ENCODE results near the gene FIBP. TPM values are rescaled to one million over a fixed set of nuclear protein-coding genes. Genes with fewer than 3 reads are reported as not detected.
A peak's percentile ranks its signal among the peaks of the same experiment; 100 is the strongest.

Gene FIBP
- total RNA-seq, 2 experiments from 2014 or later: 78.8 to 79.9 TPM

- Mint-ChIP-seq H3K36me3 (ENCODE audit: low read depth) (peaks cover 22% of the 10 kb centered on the region), H3K27ac (peak overlapping the region; percentile 84), H3K4me1 (ENCODE audit: low read depth) (peaks cover 32% of the 10 kb centered on the region), H3K27me3 (no peaks in the 10 kb centered on the region), H3K4me3 (peak overlapping the region; percentile 92), H3K9me3 (no peaks in the 10 kb centered on the region)
- POLR2A ChIA-PET: interaction anchor here (0.6 to 2.6 kb wide), 8 partner anchors 9 to 1416 kb away, joined by 3 to 16 read pairs (median 4); partner anchors contain the start of genes CCDC85B, FIBP and FOSL1
- intact Hi-C loops (cut with micrococcal nuclease): loop anchor here (1.0 kb wide), 1 partner anchor 42 kb away; the partner anchor contains the start of gene SART1
- ATAC-seq (peak; percentile 46), DNase-seq (peak; percentile 81)
- TF ChIP-seq, protein P1, sequence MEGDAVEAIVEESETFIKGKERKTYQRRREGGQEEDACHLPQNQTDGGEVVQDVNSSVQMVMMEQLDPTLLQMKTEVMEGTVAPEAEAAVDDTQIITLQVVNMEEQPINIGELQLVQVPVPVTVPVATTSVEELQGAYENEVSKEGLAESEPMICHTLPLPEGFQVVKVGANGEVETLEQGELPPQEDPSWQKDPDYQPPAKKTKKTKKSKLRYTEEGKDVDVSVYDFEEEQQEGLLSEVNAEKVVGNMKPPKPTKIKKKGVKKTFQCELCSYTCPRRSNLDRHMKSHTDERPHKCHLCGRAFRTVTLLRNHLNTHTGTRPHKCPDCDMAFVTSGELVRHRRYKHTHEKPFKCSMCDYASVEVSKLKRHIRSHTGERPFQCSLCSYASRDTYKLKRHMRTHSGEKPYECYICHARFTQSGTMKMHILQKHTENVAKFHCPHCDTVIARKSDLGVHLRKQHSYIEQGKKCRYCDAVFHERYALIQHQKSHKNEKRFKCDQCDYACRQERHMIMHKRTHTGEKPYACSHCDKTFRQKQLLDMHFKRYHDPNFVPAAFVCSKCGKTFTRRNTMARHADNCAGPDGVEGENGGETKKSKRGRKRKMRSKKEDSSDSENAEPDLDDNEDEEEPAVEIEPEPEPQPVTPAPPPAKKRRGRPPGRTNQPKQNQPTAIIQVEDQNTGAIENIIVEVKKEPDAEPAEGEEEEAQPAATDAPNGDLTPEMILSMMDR (IDR thresholded peaks at IDR 0.05): no peak
- CTCF ChIA-PET: interaction anchor here (1.8 kb wide), 1 partner anchor 35 kb away, joined by 8 read pairs; no protein-coding TSS in a partner anchor
These were observed 31.5 kb upstream of the FIBP start for GRCh38 chr11:65919573-65920371.

DNA sequence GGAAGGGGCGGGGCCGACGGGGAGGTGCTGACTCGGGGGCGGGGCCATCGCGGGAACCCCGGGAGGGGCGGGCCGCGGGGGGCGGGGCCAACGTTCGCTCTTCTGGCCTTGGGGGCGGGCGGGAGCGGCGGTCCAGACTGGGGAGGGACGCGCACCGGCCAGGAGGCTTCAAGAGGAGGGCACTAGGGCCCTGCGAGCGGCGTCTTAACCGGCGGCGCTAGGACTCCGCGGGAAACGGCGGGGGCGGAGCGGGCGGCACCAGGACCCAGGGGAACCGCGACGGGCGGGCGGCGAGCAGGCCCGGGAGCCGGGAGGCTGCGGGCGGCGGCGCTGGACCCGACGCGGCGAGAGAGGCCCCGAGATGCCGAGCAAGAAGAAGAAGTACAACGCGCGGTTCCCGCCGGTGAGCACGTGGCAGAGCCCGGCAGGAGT, 30.9 kb upstream of the FIBP start, which contains the start of gene DRAP1:
Gene DRAP1, plus strand, starts transcription at position 286 of the 432 bp plus-strand sequence. Its CDS starts 76 bp downstream, at position 362.
- Mint-ChIP-seq H3K27ac (peak within 1 kb of the TSS; percentile 87), H3K4me1 (ENCODE audit: low read depth) (peaks cover 32% of the 10 kb centered on the region), H3K4me3 (peak within 1 kb of the TSS; percentile 92), H3K36me3 (ENCODE audit: low read depth) (peaks cover 22% of the 10 kb centered on the region), H3K27me3 (no peaks in the 10 kb centered on the region), H3K9me3 (no peaks in the 10 kb centered on the region)
- DNase-seq (peak; percentile 99), ATAC-seq (peak; percentile 92)
- ChIA-PET POLR2A (interaction anchor here (0.6 to 2.9 kb wide), 10 partner anchors 8 to 160 kb away, joined by 3 to 20 read pairs (median 6); partner anchors contain the start of genes CCDC85B, FIBP and FOSL1), CTCF (interaction anchor here (1.0 to 2.5 kb wide), 5 partner anchors 18 to 59 kb away, joined by 3 to 12 read pairs (median 6); partner anchors contain the start of genes CCDC85B and MUS81)
- intact Hi-C loops (cut with micrococcal nuclease): loop anchor here (1.0 kb wide), 1 partner anchor 42 kb away; the partner anchor contains the start of gene SART1
- TF ChIP-seq, protein P1 (IDR thresholded peaks at IDR 0.05): no peak

DNA sequence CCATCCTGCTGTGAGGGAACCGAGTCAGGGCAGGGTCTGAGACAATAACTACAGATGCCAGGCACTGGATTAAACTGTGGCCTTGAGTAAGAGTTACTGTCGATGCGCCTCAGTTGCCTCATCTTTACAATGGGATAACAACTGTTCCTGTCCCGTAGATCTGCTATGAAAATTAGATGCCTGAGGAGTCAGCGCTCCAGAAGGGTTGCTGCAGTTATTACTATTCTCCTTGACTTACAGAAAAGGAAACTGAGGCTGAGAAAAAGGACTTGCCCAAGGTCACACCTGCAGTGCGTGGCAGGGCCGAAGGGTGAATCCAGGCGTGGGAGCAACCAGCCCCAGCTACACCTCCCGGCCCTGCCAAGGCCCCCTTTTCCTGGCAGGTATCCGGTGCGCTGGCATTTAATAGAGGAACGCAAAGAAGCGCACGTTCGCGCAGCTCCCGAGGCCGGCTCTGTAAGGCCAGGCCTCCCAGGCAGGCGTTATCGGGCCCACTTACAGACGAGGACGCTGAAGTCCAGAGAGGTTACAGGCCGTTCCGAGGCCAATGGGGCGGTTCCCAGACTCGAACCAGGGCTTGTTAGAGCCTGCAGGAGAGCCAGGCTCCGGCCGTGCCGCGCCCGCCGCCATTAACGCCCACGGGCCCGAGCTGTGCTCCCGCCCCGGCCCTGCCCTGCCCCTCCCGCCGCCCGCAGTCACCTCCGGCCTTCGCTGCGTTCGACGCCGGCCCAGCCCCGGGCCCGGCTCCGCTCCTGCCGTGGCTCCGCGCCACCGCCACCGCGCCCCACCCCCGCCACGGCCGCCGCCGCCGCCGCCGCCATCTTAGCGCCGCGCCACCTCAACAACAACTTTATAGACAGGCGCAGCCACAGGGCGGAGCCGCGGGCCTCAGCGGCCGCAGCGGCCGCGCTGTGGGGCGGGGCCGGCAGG, 30.2 kb upstream of the FIBP start, which contains the start of gene C11orf68:
Gene C11orf68, minus strand, starts transcription at position 852 of the 930 bp plus-strand sequence. Its CDS starts 31 bp downstream, at position 821.
- intact Hi-C loops (cut with micrococcal nuclease): loop anchor here (1.0 kb wide), 1 partner anchor 43 kb away; the partner anchor contains the start of gene SART1
- TF ChIP-seq, protein P1 (IDR thresholded peaks at IDR 0.05): no peak
- peaks cover 32% of the 10 kb centered on the region for H3K4me1 Mint-ChIP-seq (ENCODE audit: low read depth)
- CTCF ChIA-PET: interaction anchor here (0.9 to 2.5 kb wide), 7 partner anchors 17 to 207 kb away, joined by 3 to 12 read pairs (median 3); partner anchors contain the start of genes CCDC85B, FIBP, KAT5 and MUS81
- peak within 1 kb of the TSS; percentile 92 for H3K4me3 Mint-ChIP-seq
- no peak for DNase-seq
- H3K27me3 Mint-ChIP-seq: no peaks in the 10 kb centered on the region
- H3K36me3 Mint-ChIP-seq (ENCODE audit: low read depth): peaks cover 22% of the 10 kb centered on the region
- H3K9me3 Mint-ChIP-seq: no peaks in the 10 kb centered on the region
- H3K27ac Mint-ChIP-seq: peak within 1 kb of the TSS; percentile 87
- ATAC-seq: peak; percentile 8
- POLR2A ChIA-PET: interaction anchor here (0.8 to 2.9 kb wide), 13 partner anchors 9 to 70 kb away, joined by 3 to 20 read pairs (median 5); partner anchors contain the start of genes CCDC85B, FIBP and FOSL1

DNA sequence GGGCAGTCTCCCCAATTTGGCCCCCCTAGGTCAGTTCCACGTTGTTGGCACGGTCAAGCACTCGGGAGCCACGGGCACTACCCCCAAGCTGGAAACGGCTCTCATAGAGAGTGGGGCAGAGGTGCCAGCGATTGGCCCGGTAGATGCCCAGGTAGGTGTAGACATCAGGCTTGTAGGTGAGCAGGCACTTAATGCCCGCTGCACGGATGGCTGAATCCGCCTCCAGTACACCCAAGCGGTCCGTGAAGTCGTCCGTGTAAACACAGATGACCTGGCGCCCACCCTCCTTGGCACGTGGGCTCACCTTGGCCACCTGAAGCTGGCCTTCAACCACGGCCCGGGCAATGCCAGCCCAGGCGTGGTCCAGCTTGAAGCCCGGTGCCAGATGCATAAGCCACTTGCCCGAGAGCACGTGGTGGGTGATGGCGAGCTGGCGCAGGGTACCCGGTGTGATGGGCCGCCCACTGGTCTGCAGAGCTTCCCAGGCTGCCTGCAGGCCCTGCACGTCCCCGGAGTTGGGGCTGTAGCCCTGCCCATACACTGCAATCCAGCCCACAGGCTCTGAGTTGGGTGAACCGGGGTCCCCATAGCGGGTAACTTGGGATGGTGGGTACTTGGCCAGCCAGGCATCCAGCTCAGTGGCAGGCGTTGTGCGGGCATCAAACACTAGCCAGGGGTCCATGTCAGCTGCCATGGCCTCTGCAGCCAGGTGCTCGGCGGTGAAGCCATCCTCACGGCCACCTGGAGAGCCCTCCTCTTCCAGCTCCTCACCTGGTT, 29.4 kb upstream of the FIBP start:
- Mint-ChIP-seq H3K4me1 (ENCODE audit: low read depth) (peaks cover 30% of the 10 kb centered on the region), H3K36me3 (ENCODE audit: low read depth) (peaks cover 19% of the 10 kb centered on the region), H3K9me3 (no peaks in the 10 kb centered on the region), H3K27me3 (no peaks in the 10 kb centered on the region), H3K27ac (peak overlapping the region; percentile 87), H3K4me3 (peak overlapping the region; percentile 92)
- DNase-seq (no peak), ATAC-seq (no peak)
- intact Hi-C loops (cut with micrococcal nuclease): no loop called here
- CTCF ChIA-PET: interaction anchor here (0.9 to 2.5 kb wide), 7 partner anchors 17 to 206 kb away, joined by 3 to 12 read pairs (median 3); partner anchors contain the start of genes CCDC85B, FIBP, KAT5 and MUS81
- TF ChIP-seq, protein P1 (IDR thresholded peaks at IDR 0.05): no peak
- POLR2A ChIA-PET: interaction anchor here (0.8 to 2.9 kb wide), 12 partner anchors 9 to 71 kb away, joined by 3 to 20 read pairs (median 5); partner anchors contain the start of genes CCDC85B, FIBP and FOSL1
